Suppressor macrophage treated with lipopolysaccharide for 1 hour (primary cell): Measurements from ENCODE around the gene SLC1A7.

ENCODE experiments used
- DNase-seq, 3 donors: peaks; one replicate each; pipeline ENCODE4 v3.0.0-alpha.2; 2020 to 2022

SLC1A7 gene

GRCh38 chr1:53132176-53132575, 10.3 kb downstream of the SLC1A7 start:
- DNase-seq, result no peak

DNA sequence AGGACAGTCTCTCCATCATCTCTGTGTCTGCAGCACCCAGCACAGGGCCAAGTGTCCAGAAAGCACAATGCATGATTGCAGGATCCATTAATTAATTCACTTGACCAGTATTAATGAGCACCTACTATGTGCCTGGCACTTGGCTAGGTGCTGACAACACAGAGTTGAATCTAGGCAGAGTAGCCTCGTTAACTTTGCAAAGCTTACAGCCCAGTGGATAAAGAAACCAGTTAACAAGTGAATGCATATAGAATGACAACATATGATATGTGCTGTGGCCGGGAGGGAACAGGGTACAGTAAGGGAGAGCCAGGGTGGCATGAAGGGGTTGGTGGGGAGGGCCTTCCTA, 10.9 kb downstream of the SLC1A7 start:
- DNase-seq, result no peak

- DNase-seq, result no peak
Observed at GRCh38 chr1:53130878-53131589, 11.4 kb downstream of the SLC1A7 start.

GRCh38 chr1:53130598-53130877, 11.9 kb downstream of the SLC1A7 start:
- DNase-seq, result no peak

DNA sequence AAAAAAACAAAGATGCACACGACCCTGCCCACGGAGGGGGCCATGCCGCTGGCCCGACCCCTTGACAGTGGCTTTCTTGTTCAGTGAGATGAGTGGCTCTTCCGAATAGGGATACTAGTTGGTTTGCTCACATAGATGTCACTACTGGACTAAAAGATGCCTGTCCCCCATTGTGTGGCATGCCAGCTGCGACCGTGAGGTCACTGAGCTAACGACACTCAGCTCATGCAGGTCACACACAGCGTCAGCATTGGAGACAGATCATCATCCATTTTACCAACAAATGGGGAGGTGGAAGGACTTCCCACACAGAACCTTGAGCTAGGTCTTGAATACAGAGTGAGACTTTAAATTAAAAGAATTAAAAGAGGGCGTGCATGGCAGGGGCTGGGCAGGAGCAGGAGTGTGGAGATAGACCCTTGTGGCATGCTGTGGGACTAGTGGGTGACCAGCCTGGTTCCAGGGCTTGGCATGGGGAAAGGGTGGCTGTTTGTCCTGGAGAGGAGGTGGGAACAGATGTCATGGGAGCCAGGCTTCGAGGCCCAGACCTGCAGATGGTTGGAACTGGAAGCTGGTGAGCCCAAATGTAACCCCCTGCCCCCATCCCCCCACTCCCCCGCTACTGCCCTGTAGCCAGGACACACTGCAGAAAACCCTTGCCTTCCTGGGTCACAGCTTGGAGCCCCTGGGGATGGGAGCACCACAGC, 12.4 kb downstream of the SLC1A7 start:
- no peak for DNase-seq

DNA sequence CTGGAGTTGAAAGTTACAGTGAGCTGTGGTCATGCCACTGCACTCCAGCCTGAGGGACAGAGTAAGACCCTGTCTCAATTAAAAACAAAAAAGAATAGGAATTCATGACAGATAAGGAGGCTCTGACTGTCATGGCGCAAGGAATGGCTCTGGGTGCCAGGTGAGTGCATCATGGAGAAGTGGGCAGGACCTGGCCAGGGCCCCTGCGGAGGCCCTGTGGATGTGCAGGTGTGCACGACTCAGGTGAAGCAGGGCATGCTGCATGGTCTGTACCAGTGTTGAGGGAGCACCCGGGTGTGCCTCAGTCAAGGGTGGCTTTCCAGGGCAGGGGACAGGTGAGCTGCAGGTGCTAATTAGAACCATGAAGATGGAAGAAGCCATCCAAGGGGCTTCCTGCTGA, 14.0 kb downstream of the SLC1A7 start:
- DNase-seq, result no peak

DNA sequence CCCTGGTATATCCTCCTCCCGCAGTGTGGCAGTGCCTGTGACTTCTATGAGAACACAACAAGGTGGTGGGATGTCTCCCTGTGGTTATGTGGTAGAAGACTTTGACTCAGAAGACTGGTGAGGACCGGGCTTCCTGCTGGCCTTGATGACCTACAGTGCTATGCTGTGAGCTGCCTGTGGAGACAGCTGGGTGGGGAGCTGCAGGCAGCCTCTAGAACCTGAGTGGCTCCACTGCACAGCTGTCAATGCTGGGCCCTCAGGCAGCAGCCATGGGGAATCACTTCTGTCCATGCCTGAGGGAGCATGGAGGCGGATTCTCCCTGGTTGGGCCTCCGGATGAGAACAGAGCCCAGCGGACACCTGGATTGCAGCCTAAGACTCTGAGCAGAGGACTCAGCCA, 14.9 kb downstream of the SLC1A7 start:
- no peak for DNase-seq

GRCh38 chr1:53126495-53126894, 15.9 kb downstream of the SLC1A7 start:
- DNase-seq, result no peak

DNA sequence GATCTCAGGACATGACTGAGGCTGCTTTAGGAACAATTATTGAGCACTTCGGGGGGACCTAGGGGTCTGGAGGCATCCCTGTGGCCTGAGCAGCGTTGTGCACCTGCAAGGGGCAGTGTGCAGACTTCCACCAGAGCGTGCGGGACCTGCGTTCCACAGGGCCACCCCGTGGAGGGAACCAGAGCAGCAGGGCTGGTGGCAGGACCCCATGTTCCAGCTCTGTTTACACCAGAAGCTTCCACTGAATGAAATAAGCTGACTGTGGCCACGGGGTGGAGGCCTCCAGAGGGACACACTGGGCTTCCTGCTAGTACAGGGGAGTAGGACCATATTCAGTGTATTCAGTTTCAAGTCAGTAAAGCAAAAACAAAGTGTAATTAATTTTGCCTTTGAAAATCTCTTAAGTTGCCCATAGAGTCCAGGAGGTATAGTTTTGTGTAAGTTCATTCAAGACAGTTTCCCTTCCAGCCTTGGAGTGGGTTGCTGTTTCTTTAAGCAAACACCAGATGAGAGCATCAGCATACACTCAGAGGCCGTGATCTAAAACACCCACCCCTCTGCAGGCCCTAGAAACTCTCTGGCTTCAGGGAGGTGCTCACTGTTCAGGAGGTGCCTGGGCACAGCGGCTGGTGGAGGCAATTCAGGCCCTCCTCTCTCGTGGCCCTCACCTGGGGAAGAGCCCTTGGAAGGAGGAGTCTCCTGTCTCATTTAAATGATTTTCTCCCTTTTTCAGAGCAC, 16.6 kb downstream of the SLC1A7 start:
- DNase-seq, result no peak

- no peak for DNase-seq
Observed at GRCh38 chr1:53125122-53125521, 17.3 kb downstream of the SLC1A7 start.

GRCh38 chr1:53123453-53124140, 18.8 kb downstream of the SLC1A7 start:
- no peak for DNase-seq

GRCh38 chr1:53122961-53123413, 19.5 kb downstream of the SLC1A7 start:
- DNase-seq, result no peak

GRCh38 chr1:53122201-53122885, 20.1 kb downstream of the SLC1A7 start:
- DNase-seq, result peak; percentile 68 to 79 (median 75)

GRCh38 chr1:53121319-53122172, 20.9 kb downstream of the SLC1A7 start:
- DNase-seq, result no peak

DNA sequence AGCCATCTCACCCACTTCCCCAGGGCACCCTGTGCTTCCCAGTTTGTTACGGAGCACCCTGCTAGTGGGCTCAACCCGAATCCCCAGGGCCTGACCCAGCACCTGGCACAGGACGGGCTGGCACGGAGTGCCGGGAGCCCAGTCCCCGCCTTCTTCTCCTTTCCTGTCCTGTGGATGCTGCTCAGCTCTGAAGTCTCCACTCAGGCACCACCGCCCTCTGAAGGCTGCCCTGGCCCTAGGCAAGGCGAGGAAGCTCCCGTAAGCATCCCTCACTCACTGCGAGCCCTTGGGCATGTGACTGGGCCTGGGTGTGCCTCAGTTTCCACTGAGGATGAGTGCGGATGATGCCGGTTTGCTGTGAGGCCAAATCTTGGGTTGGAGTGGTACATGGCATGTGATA, 21.8 kb downstream of the SLC1A7 start:
- no peak for DNase-seq

- DNase-seq, result no peak
Observed at GRCh38 chr1:53117836-53118235, 24.6 kb downstream of the SLC1A7 start.

DNA sequence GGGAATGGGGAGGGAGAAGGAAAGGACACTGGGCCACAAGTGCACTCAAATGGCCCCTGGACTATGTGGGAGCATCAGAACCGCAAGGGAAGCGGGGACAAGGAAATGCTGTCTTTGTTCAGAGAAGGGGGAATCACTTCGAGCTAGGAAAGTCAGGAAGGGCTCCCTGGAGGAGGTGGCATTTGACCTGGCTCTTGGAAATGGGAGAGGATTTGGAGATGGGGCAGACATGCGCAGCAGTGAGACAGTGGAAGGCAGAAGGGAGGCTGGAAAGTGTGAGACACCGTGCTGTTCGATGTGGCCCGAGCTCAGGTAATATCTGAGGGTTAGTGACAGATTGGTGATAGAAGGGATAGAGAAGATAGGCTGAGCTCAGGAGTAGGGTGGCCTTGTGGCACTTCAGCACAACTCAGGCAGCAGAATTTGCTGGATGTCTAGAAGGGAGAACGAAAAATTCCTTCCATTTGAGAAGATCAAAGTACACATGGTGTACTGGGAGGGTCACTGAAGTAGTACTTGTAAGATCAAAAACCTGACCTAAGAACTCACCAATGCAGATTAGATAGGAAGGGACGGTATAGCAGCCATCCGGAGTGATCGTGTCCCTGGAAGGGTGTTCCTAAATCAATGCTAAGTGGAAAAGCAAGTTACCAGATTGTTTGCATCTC, 25.4 kb downstream of the SLC1A7 start:
- no peak for DNase-seq

- no peak for DNase-seq
Observed at GRCh38 chr1:53116307-53116810, 26.1 kb downstream of the SLC1A7 start.

GRCh38 chr1:53115403-53116306, 26.8 kb downstream of the SLC1A7 start:
- DNase-seq, result no peak
